IMR-90 (cell line): ENCODE results near the gene WSB2. TPM values are rescaled to one million over a fixed set of nuclear protein-coding genes. Genes with fewer than 3 reads are reported as not detected.

ENCODE experiments used
- ATAC-seq: fragments of 200-7000 bp; cut with Tn5 transposase; 2 replicates; pipeline ENCODE4 v1.9.1; 2020; ENCODE audit warnings: low read depth, mild to moderate bottlenecking, moderate library complexity
- BruUV-seq: library from RNA; stranded (reverse); fragments of 400-500 nt; replicated peaks from 2 replicates; lab custom pipeline; 2021; lab: Mats Ljungman, UMichigan
- CTCF ChIA-PET: fragments of 300-600 bp; formaldehyde crosslinking; extraction: SDS; loops from one replicate; lab custom pipeline; 2021; ENCODE audit warnings: antibody characterized with exemption; lab: Yijun Ruan, JAX
- POLR2A ChIA-PET: fragments of 300-600 bp; sonication (Branson Sonifier 250); formaldehyde crosslinking; loops from one replicate; lab custom pipeline; 2022; ENCODE audit warnings: antibody characterized with exemption; ENCODE audit not compliant: unreplicated experiment; lab: Charles Lee
- DNase-seq: peaks from one replicate; pipeline ENCODE4 v3.0.0; 2013
- H2AFZ ChIP-seq: replicated peaks from 2 replicates; pipeline ENCODE3; 2013; ENCODE audit warnings: low read length, mild to moderate bottlenecking; ENCODE audit not compliant: poor library complexity
- H2AK5ac ChIP-seq: 2 replicates; pipeline ENCODE4 v1.6.1; 2013; ENCODE audit warnings: low read depth, low read length, inconsistent platforms
- H2AK9ac ChIP-seq: replicated peaks from 2 replicates; pipeline ENCODE3; 2013; ENCODE audit warnings: mild to moderate bottlenecking, low read depth, low read length, moderate library complexity; ENCODE audit not compliant: poor library complexity
- H2BK120ac ChIP-seq: 2 replicates; pipeline ENCODE4 v1.6.1; 2013; ENCODE audit warnings: low read depth, low read length, inconsistent platforms
- H2BK15ac ChIP-seq: 3 replicates; pipeline ENCODE4 v1.6.1; 2013; ENCODE audit warnings: low read depth, low read length, inconsistent platforms
- H2BK20ac ChIP-seq: 2 replicates; pipeline ENCODE4 v1.6.1; 2013; ENCODE audit warnings: low read depth, mild to moderate bottlenecking, inconsistent platforms, low read length, moderate library complexity
- H2BK5ac ChIP-seq: 2 replicates; pipeline ENCODE4 v1.6.1; 2013; ENCODE audit warnings: mild to moderate bottlenecking, low read depth, low read length, inconsistent platforms; ENCODE audit not compliant: poor library complexity, severe bottlenecking
- H3K14ac ChIP-seq: replicated peaks from 2 replicates; pipeline ENCODE4 v1.6.1; 2013; ENCODE audit warnings: low read depth, low read length, inconsistent platforms
- H3K18ac ChIP-seq: 2 replicates; pipeline ENCODE4 v1.6.1; 2013; ENCODE audit warnings: low read depth, low read length, control low read depth
- H3K23ac ChIP-seq: 2 replicates; pipeline ENCODE4 v1.6.1; 2013; ENCODE audit warnings: low read depth, low read length, inconsistent platforms
- H3K27ac ChIP-seq: 2 replicates; pipeline ENCODE4 v1.5.1; 2013; ENCODE audit warnings: mild to moderate bottlenecking, control low read depth, low read length; ENCODE audit not compliant: insufficient read depth
- H3K27me3 ChIP-seq: 2 replicates; pipeline ENCODE4 v1.6.1; 2013; ENCODE audit warnings: low read length; ENCODE audit not compliant: control insufficient read depth, insufficient read depth
- H3K36me3 ChIP-seq: 2 replicates; pipeline ENCODE4 v1.6.1; 2013; ENCODE audit warnings: low read length, mixed read lengths; ENCODE audit not compliant: control insufficient read depth, insufficient read depth
- H3K4ac ChIP-seq: 2 replicates; pipeline ENCODE4 v1.6.1; 2013; ENCODE audit warnings: low read depth, low read length, inconsistent platforms
- H3K4me1 ChIP-seq: 2 replicates; pipeline ENCODE4 v1.6.1; 2013; ENCODE audit warnings: low read length, mixed read lengths; ENCODE audit not compliant: control insufficient read depth, insufficient read depth
- H3K4me2 ChIP-seq: 2 replicates; pipeline ENCODE4 v1.6.1; 2013; ENCODE audit warnings: low read depth, mild to moderate bottlenecking, control low read depth, low read length, moderate library complexity
- H3K4me3 ChIP-seq: 2 replicates; pipeline ENCODE4 v1.5.1; 2013; ENCODE audit warnings: low read depth, mild to moderate bottlenecking, control low read depth, low read length, moderate library complexity; ENCODE audit not compliant: insufficient read depth
- H3K56ac ChIP-seq: 2 replicates; pipeline ENCODE4 v1.6.1; 2013; ENCODE audit warnings: low read length, inconsistent platforms; ENCODE audit not compliant: insufficient read depth; ENCODE audit errors: extremely low read depth
- H3K79me1 ChIP-seq, 2 experiments: 2 replicates each; pipeline ENCODE4 v1.6.1; 2013; ENCODE audit warnings: low read length in 2 of 2, inconsistent platforms in 1 of 2, low read depth in 1 of 2
- H3K9ac ChIP-seq: 2 replicates; pipeline ENCODE4 v1.6.1; 2013; ENCODE audit warnings: low read depth, low read length, control low read depth
- H3K9me1 ChIP-seq: 2 replicates; pipeline ENCODE4 v1.6.1; 2013; ENCODE audit warnings: low read length, inconsistent platforms; ENCODE audit not compliant: insufficient read depth
- H3K9me3 ChIP-seq: 2 replicates; pipeline ENCODE4 v1.6.1; 2013; ENCODE audit warnings: low read length; ENCODE audit not compliant: control insufficient read depth, insufficient read depth
- H4K20me1 ChIP-seq: 2 replicates; pipeline ENCODE4 v1.6.1; 2013; ENCODE audit warnings: low read length, inconsistent platforms; ENCODE audit not compliant: insufficient read depth
- H4K5ac ChIP-seq: 2 replicates; pipeline ENCODE4 v1.6.1; 2013; ENCODE audit warnings: mild to moderate bottlenecking, low read depth, low read length, control low read depth
- H4K8ac ChIP-seq, 2 experiments: 2 replicates each; pipeline ENCODE4 v1.6.1; 2013; ENCODE audit warnings: low read depth in 2 of 2, low read length in 2 of 2, control low read depth in 1 of 2, inconsistent platforms in 1 of 2
- H4K91ac ChIP-seq: 2 replicates; pipeline ENCODE4 v1.6.1; 2013; ENCODE audit warnings: low read depth, low read length, inconsistent platforms; ENCODE audit not compliant: insufficient read depth
- FOS ChIP-seq: fragments of 150-350 bp; IDR thresholded peaks from 2 replicates; pipeline ENCODE4 v1.6.1; 2016; ENCODE audit warnings: low read depth, low read length
- MAFK ChIP-seq: IDR thresholded peaks from 2 replicates; pipeline ENCODE4 v1.6.1; 2012; ENCODE audit warnings: low read depth, low read length, improper control_type of control experiment
- POLR2A ChIP-seq: IDR thresholded peaks from 2 replicates; pipeline ENCODE4 v1.6.1; 2012; ENCODE audit warnings: mild to moderate bottlenecking, low read depth, low read length
- RCOR1 ChIP-seq: IDR thresholded peaks from 2 replicates; pipeline ENCODE4 v1.6.1; 2012; ENCODE audit warnings: mild to moderate bottlenecking, low read length, improper control_type of control experiment; ENCODE audit not compliant: insufficient replicate concordance
- SMC3 ChIP-seq: fragments of 150-350 bp; IDR thresholded peaks from 2 replicates; pipeline ENCODE4 v1.6.1; 2016; ENCODE audit warnings: low read depth, mild to moderate bottlenecking, antibody characterized with exemption, low read length, moderate library complexity
- WGBS, 2 experiments: methylation state at CpG; one replicate each; pipeline versions ENCODE4 v1.1.5 to v1.1.7; 2013; ENCODE audit warnings: missing lambda C conversion rate in 2 of 2; ENCODE audit not compliant: insufficient read length in 1 of 2; ENCODE audit errors: extremely low coverage in 2 of 2; 5-methylcytosine and 5-hydroxymethylcytosine counted together
- dilution Hi-C: fragments of 300-500 bp; cut with HindIII; formaldehyde crosslinking; loops from one replicate; pipeline ENCODE4 v1.14.3; 2018; ENCODE audit warnings: low sequenced_read_pairs; ENCODE audit not compliant: unreplicated experiment
- in situ Hi-C: fragments of 300-500 bp; cut with MboI; formaldehyde crosslinking; loops from 3 replicates; pipeline ENCODE4 v1.14.3; 2019; ENCODE audit warnings: low sequenced_read_pairs, inconsistent platforms, mixed read lengths
- intact Hi-C: fragments of 100-400 bp; cut with micrococcal nuclease; formaldehyde crosslinking; loops from 2 replicates; pipeline ENCODE4 v1.10.0; 2022
- polyA plus RNA-seq, 3 experiments: library from polyadenylated mRNA; depleted of rRNA; stranded (reverse); fragments of >200 nt; gene quantifications; 2 replicates each; pipeline ENCODE4 v1.2.3, GENCODE V29; 2012; ENCODE audit warnings: low replicate concordance in 1 of 3
- total RNA-seq: library from RNA; depleted of rRNA; stranded (reverse); fragments of >200 nt; gene quantifications from 2 replicates; pipeline ENCODE4 v1.2.3, GENCODE V29; 2012
- TF ChIP-seq, protein P1 (sequence below): fragments of 150-350 bp; IDR thresholded peaks from 2 replicates; pipeline ENCODE4 v1.6.1; 2016; ENCODE audit warnings: low read depth, mild to moderate bottlenecking, low read length, moderate library complexity, borderline replicate concordance

Gene WSB2
- total and polyA plus RNA-seq, 2 of the 4 experiments (the other 2 are of a cell fraction): 92.8 to 180 TPM

DNA sequence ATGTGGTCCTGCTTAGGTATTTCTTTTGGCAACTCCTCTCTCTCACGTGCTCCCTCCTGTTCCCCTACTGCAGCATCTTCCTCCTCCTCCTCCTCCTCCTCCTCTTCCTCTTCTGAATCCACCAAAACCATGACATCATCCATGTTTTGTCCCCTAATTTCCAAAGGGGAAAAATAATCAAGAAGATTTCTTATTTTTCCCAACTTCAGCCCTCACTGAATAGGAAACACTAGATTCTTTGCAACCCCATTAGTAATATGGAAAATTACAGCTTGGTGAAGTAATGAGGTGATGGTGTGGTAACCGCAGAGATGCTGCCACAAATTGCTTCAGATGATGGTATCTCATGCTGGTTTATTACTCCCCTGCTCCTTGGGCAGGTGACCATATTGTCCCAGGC lies 7.5 kb upstream of the WSB2 start:
- dilution Hi-C loops: no loop called here
- Histone ChIP-seq H4K20me1 (no peaks in the 10 kb centered on the region), H3K27ac (no peak overlapping the region), H2BK120ac (no peak overlapping the region), H3K4ac (no peak overlapping the region), H4K91ac (no peak overlapping the region), H3K9me3 (no peaks in the 10 kb centered on the region), H3K56ac (no peak overlapping the region), H2AK5ac (no peak overlapping the region), H2AFZ (no peak overlapping the region), H3K4me3 (no peak overlapping the region), H3K9me1 (0 out of 2 replicates have a peak, but pooled peaks cover under 1% of the 10 kb centered on the region), H2BK5ac (no peak overlapping the region), H3K9ac (no peak overlapping the region), H3K4me1 (0 out of 2 replicates have a peak, but pooled peaks cover 2% of the 10 kb centered on the region), H3K18ac (no peak overlapping the region), H3K4me2 (no peak overlapping the region), H3K14ac (no peak overlapping the region), H3K23ac (no peak overlapping the region), H2BK15ac (no peak overlapping the region), H4K8ac (no peak overlapping the region), H4K5ac (no peak overlapping the region), H3K36me3 (peaks cover 2% of the 10 kb centered on the region; the same call in 1 of the 2 replicates), H2BK20ac (no peak overlapping the region), H3K79me1 (peaks cover 0 to 6% of the 10 kb centered on the region in 2 experiments; a peak in 1 of 4 replicates), H2AK9ac (no peak overlapping the region), H3K27me3 (no peaks in the 10 kb centered on the region)
- TF ChIP-seq, protein P1, sequence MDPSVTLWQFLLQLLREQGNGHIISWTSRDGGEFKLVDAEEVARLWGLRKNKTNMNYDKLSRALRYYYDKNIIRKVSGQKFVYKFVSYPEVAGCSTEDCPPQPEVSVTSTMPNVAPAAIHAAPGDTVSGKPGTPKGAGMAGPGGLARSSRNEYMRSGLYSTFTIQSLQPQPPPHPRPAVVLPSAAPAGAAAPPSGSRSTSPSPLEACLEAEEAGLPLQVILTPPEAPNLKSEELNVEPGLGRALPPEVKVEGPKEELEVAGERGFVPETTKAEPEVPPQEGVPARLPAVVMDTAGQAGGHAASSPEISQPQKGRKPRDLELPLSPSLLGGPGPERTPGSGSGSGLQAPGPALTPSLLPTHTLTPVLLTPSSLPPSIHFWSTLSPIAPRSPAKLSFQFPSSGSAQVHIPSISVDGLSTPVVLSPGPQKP: no peak
- TF ChIP-seq FOS (no peak), RCOR1 (no peak), POLR2A (no peak), MAFK (no peak), SMC3 (no peak)
- intact Hi-C loops: no loop called here
- DNase-seq (no peak), ATAC-seq (no peak)
- no TSS peak for BruUV-seq
- no CpG with 5 or more reads among the region's 2 CpGs for whole genome bisulfite sequencing, 2 experiments
- ChIA-PET CTCF (no interaction called here), POLR2A (no interaction called here)
- in situ Hi-C loops: no loop called here
